T-helper 9 cell (primary cell): ENCODE data around the gene ERG.

Source experiments
- DNase-seq: peaks from one replicate; pipeline ENCODE4 v3.0.0-alpha.2; 2020

ERG gene

DNA sequence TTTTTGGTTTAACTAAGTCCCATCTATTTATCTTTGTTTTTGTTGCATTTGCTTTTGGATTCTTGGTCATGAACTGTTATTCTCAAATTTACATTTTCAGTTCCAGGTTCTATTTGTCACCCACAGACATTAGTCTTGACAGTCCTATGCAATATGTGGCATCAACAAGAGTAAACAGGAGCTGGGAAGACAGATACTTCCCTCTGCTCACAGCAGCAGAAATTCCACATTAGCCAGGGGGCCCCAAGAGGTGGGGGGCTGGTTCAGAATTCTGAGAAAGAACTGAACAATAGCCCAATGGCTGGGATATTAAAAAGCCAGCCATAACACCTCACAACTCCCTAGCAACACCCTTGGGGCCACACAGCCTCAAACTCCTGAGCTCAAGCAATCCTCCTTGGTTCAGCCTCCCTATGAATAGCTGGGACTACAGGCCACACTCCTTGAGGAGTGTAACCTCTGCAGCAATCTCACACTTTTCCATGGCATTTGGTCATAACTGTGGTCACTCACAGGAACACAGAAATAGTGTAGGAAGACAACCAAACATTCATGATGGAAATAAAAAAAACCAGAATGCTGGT is 67.8 kb downstream of the ERG start:
- DNase-seq: no peak

DNA sequence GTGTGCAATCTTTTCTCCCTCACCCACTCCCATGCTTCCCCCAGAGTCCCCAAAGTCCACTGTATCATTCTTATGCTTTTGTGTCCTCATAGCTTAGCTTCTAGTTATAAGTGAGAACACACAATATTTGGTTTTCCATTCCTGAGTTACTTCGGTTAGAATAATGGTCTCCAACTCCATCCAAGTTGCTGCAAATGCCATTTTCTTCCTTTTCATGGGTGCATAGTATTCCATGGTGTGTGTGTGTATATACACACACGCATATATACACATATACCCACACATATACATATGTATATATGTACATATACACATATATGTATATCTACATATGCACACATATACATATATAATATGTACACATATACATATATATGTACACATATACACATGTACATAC is 69.3 kb downstream of the ERG start:
- no peak for DNase-seq

DNA sequence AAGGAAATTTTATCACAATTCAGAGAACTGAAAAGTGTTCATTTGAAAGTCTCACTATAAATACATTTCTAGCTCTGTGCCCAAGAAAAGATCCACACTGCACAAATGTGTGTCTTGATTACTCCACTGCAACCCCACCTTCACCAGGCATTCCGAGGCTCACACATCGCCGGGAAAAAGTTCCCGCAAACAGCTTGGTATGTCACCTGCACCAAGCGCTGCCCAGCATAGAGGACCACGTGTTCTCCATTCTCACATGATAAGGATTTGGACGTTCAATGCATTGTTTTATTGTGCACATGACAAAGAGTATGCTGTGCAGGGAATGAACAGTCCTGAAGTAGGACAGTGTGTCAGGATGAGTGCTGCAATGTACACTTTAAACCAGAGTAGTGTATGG is 70.1 kb downstream of the ERG start:
- DNase-seq: no peak

- DNase-seq: no peak
These were observed 73.8 kb downstream of the ERG start for GRCh38 chr21:38424305-38425019.

DNA sequence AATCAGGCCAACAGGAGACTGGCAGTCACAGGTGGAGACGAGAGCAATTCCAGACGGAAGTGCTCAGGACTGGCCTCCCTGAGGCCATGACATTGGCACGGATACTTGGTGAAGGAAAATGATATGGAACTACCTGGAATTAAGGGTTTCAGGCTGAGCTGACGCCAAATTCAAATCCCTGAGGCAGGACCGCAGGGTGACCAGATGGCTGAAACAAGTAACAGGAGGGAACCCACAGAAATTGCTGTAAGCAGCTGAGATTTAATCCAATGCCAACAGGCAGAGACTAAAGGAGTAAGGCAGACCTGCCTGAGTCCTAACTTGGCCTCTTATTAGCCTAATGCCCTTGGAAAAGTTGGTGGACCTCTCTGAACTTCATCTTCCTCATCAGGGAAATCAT is 76.2 kb downstream of the ERG start:
- DNase-seq: no peak

DNA sequence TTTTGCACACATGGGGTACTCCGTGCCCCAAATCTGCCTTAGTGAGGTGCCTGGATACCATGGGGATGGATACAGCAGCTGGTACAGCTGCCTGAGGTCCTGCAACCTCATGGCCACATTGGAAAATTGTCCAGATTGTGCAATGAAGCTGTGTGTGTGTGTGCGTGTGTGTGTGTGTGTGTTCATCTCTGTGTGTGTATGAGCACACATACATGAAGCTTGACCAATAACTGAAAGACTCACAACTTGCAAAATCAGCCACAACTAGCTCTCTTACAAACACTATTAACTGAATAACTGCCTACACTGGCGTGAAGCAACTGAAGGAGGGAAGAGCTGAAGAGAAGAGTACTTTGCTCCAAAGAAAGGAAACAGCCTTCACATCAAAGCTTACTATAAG is 78.1 kb downstream of the ERG start:
- no peak for DNase-seq

DNA sequence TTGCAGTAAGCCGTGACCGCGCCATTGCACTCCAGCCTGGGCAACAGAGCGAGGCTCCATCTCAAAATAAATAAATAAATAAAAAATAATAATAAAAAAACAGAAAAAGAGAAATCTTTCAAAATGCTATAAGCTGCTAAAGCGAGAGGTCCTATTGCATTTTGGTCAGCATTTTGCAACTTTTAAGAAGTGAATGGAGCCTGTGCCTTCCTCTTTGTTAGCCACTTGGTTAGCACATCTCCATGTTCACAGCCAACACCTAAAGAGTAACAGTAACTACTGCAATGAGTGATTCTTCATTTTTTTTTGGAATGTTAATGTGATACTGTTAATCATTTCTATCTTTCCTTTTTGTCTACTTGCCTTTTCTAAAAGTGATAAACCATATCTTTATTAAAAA is 80.6 kb downstream of the ERG start:
- DNase-seq: no peak

GRCh38 chr21:38416791-38417190 is 81.5 kb downstream of the ERG start:
- DNase-seq: no peak

DNA sequence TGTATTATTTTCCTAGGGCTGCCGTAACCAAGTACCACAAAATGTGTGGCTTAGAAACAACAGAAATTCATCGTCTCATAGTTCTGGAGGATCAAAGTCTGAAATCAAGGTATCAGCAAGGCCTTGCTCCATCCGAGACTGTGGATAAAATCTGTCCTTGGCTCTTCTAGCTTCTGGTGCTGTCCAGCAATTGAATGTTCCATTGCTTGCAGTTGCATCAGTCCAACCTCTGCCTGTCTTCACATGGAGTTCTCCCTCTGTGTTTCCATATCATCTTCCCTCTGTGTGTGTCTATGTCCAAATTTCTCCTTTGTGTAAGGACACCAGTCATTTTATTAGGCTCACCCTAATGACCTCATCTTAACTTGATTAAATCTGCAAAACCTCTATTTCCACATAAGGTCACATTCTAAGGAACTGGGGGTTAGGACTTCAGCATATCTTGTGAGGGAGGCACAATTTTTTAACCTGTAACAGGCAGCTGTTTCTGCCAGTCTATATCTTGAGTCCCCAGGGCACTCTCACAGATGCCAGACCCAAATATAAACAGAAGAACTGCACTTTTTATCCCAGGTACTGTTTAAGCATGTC is 84.2 kb downstream of the ERG start:
- no peak for DNase-seq

DNA sequence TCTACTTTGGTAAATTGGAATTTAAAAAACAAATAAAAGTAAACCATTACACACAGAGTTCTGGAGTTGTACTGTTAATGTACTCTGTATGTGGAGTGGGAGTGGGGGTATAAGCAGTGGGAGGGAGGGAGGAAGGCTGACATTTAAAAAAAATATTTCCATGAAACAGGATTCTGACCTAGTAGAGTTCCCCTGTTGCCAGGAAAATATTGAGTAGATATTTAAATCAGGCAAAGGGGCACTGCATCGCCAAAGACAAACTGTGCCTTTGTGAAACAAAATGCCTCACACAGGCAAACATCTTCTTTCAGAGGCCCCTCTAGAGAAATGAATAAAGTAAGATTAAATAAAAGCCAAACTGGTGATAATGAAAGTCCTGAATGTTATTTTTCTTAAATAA is 87.8 kb downstream of the ERG start:
- DNase-seq: no peak

- no peak for DNase-seq
These were observed 88.4 kb downstream of the ERG start for GRCh38 chr21:38409907-38410306.

GRCh38 chr21:38404177-38404576 is 94.1 kb downstream of the ERG start:
- no peak for DNase-seq

GRCh38 chr21:38402795-38403194 is 95.5 kb downstream of the ERG start:
- no peak for DNase-seq

GRCh38 chr21:38402291-38402690 is 96.0 kb downstream of the ERG start:
- DNase-seq: no peak

DNA sequence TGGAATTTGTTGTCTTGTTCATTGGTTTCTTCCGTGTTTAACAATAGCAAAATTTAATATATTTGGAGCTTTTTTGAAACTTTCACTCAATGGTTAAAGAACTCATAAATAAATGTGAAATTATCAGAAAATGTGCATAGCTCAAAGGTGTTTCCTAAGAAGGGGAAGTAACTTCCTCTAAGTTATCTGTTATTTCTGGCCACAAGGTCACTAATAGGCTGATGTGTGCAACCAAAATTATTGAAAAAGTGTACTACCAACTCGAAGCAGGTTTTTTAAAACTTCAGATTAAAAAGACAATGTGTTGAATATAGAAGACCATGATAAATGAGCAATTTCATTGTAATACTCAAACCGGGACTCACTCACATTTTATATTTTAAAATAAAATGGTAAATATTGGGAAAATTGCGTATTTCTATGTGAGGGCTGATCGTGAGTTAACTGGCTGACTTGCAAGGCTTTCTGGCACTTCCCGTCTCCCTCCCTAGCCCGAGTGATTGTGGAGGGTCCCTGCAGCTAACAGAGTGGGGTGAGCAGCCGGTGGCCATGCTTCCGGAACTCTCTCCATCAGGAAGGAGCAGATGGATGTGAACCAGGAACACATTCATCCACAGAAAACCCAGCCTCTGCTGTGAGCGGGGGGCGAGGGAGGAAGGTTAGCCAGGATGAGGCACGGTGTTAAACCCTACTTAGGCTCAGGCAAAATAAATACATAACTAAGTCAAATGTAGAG is 96.9 kb downstream of the ERG start:
- DNase-seq: no peak

DNA sequence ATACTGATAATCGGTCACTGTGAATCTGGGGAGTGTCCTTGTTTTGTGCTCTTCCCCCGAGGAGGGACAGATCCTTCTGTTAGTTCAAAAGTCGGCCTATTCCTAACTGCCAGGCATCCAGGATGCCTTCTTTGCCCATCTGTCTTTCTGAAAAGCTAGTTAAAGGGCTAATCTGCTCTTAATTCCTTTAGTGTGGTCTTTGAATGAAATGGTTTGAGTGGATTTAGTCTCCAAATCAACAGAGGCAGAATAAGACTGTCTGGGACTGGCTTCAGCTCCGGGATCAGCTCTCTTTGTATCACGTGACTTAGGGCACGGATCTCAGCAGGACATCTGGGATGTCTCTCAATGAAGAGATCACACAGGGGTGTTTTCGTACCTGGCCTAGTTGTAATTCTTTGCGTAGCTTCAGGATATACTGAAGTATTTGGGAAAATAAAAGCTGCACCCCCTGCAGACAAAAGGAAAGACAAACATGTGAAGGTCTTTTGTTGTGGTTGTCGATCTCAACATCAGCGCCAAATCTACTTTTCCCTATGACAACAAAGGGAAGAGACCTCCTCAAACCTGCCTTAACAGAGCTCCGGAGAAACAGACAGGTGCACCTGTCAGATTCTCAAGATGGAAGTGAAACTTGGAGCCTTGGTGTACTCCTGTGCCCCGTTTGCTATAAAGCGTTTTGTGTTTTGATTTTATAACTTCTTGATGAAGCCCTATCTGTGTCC is 97.9 kb downstream of the ERG start:
- DNase-seq: no peak

DNA sequence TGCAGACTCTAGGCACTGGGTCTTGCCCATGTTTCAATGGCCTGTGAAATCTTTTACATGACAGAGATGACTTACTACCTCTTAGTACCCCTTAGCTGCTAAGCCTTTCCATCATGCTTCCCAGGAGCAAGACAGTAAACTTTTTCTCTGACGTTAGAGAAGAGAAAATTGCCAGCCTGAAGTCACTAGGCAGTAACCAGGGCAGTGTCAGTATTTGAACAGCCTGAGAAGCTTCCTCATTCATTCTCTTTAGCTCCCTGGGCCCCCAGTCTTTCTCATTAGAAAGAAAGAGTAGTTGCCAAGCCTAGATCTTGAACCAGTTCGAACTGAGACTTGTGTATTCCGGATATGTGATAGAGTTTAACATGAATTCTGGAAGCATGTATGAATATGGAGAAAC is 99.2 kb downstream of the ERG start:
- DNase-seq: no peak

GRCh38 chr21:38396325-38396724 is 102.0 kb downstream of the ERG start:
- DNase-seq: no peak

DNA sequence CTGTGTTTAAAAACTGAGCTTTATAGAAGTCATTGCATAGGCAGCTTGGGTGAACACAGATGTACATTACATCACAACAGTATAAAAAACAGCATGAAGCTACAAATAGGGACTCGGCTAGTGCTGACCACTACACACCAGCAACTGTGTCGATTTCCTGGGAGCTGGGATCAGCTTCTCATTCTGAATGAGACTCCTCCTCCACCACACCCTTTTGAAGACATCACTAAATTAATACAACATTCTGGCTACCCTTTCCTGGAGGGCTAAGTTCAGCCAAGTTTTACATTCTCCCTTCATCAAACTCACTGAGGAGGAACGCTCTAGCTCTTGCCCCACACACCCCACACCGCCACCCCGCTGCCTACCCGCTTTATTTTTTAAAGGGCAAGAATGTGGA is 102.7 kb downstream of the ERG start:
- DNase-seq: no peak

DNA sequence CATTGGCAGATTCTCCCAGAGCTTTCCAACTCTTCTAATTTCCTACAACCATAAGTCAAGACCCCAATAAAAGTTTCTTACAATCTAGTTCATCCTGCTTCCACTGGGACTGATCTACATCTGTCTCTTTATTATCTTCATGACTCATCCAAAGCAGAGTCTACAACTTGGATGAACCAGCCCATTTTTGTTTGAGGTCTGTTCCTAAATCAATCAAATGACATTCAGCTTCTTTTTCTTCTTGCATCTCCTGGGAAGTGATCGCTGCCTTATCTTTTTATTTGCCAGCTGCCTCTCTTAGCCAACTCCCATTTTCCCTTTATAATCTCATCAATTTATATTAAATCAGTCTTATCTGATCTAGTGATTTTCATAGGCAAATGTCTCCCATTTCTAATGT is 105.6 kb downstream of the ERG start:
- DNase-seq: no peak

DNA sequence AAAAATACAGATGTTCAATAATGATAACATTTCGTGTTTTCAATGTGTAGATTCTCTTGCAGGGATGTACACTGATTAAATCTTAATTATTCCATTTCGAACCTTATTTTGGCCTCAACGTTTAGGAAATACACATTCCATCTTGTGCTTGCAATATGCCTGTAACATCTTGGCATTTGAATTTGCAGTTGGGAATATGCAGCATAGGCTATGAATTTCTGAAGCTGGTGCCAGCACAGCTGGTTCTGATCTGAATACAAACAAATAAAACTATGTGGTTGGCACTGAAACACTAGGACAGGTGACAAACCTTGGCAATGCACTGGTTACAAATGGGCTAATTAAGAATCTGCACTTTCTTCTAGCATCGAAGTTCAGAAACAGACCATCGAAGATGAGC is 108.4 kb downstream of the ERG start:
- no peak for DNase-seq

DNA sequence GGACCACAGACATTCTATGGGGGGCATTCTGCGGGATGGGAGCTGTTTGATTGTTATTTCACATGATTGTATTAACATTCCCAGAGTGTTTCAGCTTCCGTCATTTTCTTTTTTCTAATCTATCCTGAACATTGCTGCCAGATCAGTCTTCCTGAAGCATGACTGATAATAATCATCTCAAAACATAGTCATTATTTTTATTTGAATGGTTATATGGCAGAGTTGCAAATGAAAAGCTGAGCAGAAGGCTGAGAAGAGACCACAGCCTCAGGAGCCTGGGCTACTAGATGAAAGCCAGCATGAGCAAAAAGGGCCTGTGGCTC is 109.0 kb downstream of the ERG start:
- DNase-seq: no peak

DNA sequence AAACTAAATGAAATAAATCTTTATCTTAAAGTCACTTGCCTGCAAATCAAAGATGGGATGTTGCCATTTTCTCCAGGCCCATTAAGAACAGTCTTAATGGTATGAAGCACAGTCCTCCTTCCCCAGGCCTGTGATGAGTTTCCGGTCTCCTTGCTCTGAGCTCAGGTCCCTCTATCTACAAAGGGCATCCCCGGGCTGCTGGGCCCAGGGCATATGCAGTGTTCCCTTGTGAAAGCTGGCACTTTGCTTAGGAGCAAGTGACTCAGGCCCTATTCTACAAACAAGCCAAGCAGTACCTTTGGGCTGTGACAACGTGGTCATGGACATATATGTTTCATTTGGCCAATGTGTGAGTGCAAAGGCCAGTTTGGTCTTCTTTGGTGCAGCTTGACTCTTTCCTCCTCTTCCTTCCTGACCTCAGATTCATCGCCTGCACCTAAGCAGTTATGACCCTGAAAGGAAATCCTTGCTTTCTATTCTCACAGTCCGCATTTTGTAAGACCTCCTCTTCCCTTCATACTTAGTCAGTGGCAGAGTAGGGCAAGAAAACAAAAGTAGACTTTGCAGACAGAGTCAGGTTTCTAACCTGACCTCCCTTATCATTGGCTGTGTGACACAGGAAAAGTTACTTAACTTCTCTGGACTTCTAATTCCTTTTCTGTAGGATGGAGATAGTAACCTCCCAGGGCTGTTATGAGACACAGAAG is 109.5 kb downstream of the ERG start:
- no peak for DNase-seq
